Testis (tissue), 3 donors: ENCODE measurements around the gene DCUN1D1. TPM values are rescaled to one million over a fixed set of nuclear protein-coding genes. Genes with fewer than 3 reads are reported as not detected.

ENCODE experiments used
- DNase-seq: peaks from one replicate; pipeline ENCODE4 v3.0.0-alpha.2; 2019
- H3K27ac ChIP-seq, 2 donors: fragments of 200-600 bp; sonication (generic); one replicate each; pipeline ENCODE4 v1.5.1; 2019
- H3K27me3 ChIP-seq: fragments of 200-600 bp; sonication (generic); one replicate; pipeline ENCODE4 v1.5.1; 2019
- H3K36me3 ChIP-seq: fragments of 200-600 bp; sonication (generic); one replicate; pipeline ENCODE4 v1.5.1; 2017; ENCODE audit warnings: low read depth; ENCODE audit errors: missing control alignments
- H3K4me1 ChIP-seq: fragments of 200-600 bp; sonication (generic); one replicate; pipeline ENCODE4 v1.5.1; 2019
- H3K4me3 ChIP-seq, 2 donors: fragments of 200-600 bp; sonication (generic); one replicate each; pipeline ENCODE4 v1.5.1; 2017 to 2019
- H3K9me3 ChIP-seq: fragments of 200-600 bp; sonication (generic); one replicate; pipeline ENCODE4 v1.5.1; 2017
- CTCF ChIP-seq, 3 experiments: fragments of 450-650 bp in 2 of 3; fragments of 200-600 bp in 1 of 3; sonication (generic) in 1 of 3; IDR thresholded peaks; one replicate each; pipeline ENCODE4 v1.5.1; 2016 to 2019; ENCODE audit warnings: antibody characterized with exemption in 3 of 3, mild to moderate bottlenecking in 2 of 3, moderate library complexity in 1 of 3
- POLR2A ChIP-seq: fragments of 450-650 bp; IDR thresholded peaks from one replicate; pipeline ENCODE4 v1.6.1; 2017; ENCODE audit warnings: antibody characterized with exemption, mild to moderate bottlenecking, moderate library complexity
- WGBS, 2 donors: methylation state at CpG; one replicate each; pipeline ENCODE4 v1.1.5; 2018; 5-methylcytosine and 5-hydroxymethylcytosine counted together
- intact Hi-C: fragments of 100-400 bp; cut with DNase I; formaldehyde crosslinking; loops from one replicate; pipeline ENCODE4 v1.15.1; 2023; ENCODE audit warnings: low total_unique reads
- polyA plus RNA-seq: library from polyadenylated mRNA; stranded (reverse); fragments of 350-450 nt; fragmentation: Illumina TruSeq; extraction: RNeasy Lipid Tissue Mini Kit (QIAGEN cat#74804); gene quantifications from one replicate; pipeline ENCODE4 v1.2.3, GENCODE V29; 2014; ENCODE audit warnings: low read depth, low replicate concordance; ENCODE audit not compliant: insufficient read depth
- total RNA-seq, 2 donors: library from RNA; depleted of rRNA; stranded (reverse); fragments of >200 nt; gene quantifications; one replicate each; pipeline ENCODE4 v1.2.3, GENCODE V29; 2016

The DCUN1D1 gene
- total and polyA plus RNA-seq, 3 donors from 2014 or later: 72.8 to 346 (median 270) TPM

- H3K4me1 ChIP-seq: no peaks in the 10 kb centered on the region
- DNase-seq: no peak
- H3K4me3 ChIP-seq: no peak overlapping the region
- H3K36me3 ChIP-seq: no peaks in the 10 kb centered on the region
- intact Hi-C loops: no loop called here
- H3K27ac ChIP-seq: no peak overlapping the region
- TF ChIP-seq POLR2A (no peak), CTCF (IDR thresholded peaks at IDR 0.05) (no peak)
- WGBS, 2 donors: 75 to 88% methylated on average over 4 of the region's 4 CpGs
- H3K27me3 ChIP-seq: no peaks in the 10 kb centered on the region
- no peaks in the 10 kb centered on the region for H3K9me3 ChIP-seq
These were observed 44.0 kb downstream of the DCUN1D1 start for GRCh38 chr3:182936239-182936917.

- no peak overlapping the region for H3K4me3 ChIP-seq
- no peak for DNase-seq
- no peak overlapping the region for H3K27ac ChIP-seq
- H3K36me3 ChIP-seq: no peaks in the 10 kb centered on the region
- no peaks in the 10 kb centered on the region for H3K9me3 ChIP-seq
- intact Hi-C loops: no loop called here
- TF ChIP-seq CTCF (IDR thresholded peaks at IDR 0.05): no peak
- no peak for TF ChIP-seq POLR2A
- no peaks in the 10 kb centered on the region for H3K27me3 ChIP-seq
- H3K4me1 ChIP-seq: no peaks in the 10 kb centered on the region
- WGBS, 2 donors: 80 to 85% methylated on average over 3 of the region's 3 CpGs
These were observed 44.5 kb downstream of the DCUN1D1 start for GRCh38 chr3:182935803-182936202.

- TF ChIP-seq POLR2A (no peak), CTCF (IDR thresholded peaks at IDR 0.05) (no peak)
- H3K4me3 ChIP-seq: no peak overlapping the region
- H3K4me1 ChIP-seq: no peaks in the 10 kb centered on the region
- H3K36me3 ChIP-seq: no peaks in the 10 kb centered on the region
- WGBS, 2 donors: 80 to 83% methylated on average over 3 of the region's 3 CpGs
- H3K27me3 ChIP-seq: no peaks in the 10 kb centered on the region
- H3K9me3 ChIP-seq: no peaks in the 10 kb centered on the region
- H3K27ac ChIP-seq: no peak overlapping the region
- no peak for DNase-seq
- intact Hi-C loops: no loop called here
These were observed 54.4 kb downstream of the DCUN1D1 start for GRCh38 chr3:182925944-182926337.

GRCh38 chr3:182925330-182925943, 54.9 kb downstream of the DCUN1D1 start:
- intact Hi-C loops: no loop called here
- H3K27ac ChIP-seq: no peak overlapping the region
- H3K4me1 ChIP-seq: no peaks in the 10 kb centered on the region
- no peak for DNase-seq
- no peaks in the 10 kb centered on the region for H3K27me3 ChIP-seq
- WGBS, 2 donors: 49 to 69% methylated on average over 4 of the region's 4 CpGs
- TF ChIP-seq CTCF (IDR thresholded peaks at IDR 0.05): no peak
- TF ChIP-seq POLR2A: no peak
- no peaks in the 10 kb centered on the region for H3K9me3 ChIP-seq
- H3K4me3 ChIP-seq: no peak overlapping the region
- H3K36me3 ChIP-seq: no peaks in the 10 kb centered on the region
